GM13977 (cell line): ENCODE data around the gene MMAB.

Experiments
- DNase-seq: peaks from one replicate; pipeline ENCODE4 v3.0.0; 2012; ENCODE audit warnings: low spot score
- in situ Hi-C: fragments of 300-500 bp; cut with MboI; formaldehyde crosslinking; loops from one replicate; pipeline ENCODE4 v1.12.0; 2022; ENCODE audit warnings: low sequenced_read_pairs, low pct_unique_long_range_greater_than_20kb, mixed read lengths, inconsistent platforms; ENCODE audit not compliant: unreplicated experiment
- TF ChIP-seq, protein P1 (sequence below): IDR thresholded peaks from 2 replicates; pipeline ENCODE4 v1.5.1; 2012; ENCODE audit warnings: mild to moderate bottlenecking, control low read depth; ENCODE audit not compliant: insufficient read depth; ENCODE audit errors: extremely low read depth, missing control alignments

The MMAB gene

DNA sequence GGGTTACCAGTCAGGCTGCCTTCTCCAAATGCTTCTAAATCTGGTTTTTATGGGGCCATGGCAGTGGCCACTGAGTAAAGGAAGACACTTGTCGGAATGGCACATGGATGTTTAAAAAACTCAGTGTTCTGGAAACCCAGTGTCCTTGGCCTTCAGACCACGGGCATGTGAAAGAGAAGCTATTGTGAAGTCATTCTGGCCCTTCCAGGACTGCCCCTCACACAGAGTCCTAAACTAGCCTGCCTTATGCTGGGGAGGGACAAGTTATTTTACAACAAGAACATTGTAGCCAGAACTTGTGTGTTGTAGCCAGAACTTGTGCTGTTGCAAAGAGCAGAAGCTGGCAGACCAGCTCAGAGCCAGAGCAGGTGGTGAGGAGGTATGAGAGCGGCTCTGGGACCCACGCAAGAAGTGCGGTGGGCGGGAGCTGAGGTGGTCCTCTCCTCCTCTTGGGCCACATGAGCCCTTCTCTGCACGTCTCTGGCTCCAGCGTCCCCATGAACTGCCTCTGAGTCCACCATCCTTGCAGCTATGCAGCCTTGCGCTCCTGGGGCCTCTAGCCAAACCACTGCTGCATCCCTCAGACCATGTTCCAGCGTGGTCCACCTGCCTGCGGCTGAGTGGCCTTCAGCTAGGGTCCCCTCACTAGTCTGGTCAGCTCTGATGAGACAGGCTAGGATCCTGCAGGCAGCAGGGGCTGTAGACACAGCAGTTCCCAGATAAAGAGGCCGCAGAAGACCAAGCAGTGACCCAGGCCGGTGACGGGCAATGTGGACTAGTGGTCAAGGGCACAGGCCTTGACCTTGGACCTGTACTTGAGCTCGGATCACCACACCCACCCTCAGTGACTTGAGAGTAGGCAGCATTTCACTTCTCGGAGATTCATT is 32.5 kb downstream of the MMAB start:
- no peak for DNase-seq
- TF ChIP-seq, protein P1, sequence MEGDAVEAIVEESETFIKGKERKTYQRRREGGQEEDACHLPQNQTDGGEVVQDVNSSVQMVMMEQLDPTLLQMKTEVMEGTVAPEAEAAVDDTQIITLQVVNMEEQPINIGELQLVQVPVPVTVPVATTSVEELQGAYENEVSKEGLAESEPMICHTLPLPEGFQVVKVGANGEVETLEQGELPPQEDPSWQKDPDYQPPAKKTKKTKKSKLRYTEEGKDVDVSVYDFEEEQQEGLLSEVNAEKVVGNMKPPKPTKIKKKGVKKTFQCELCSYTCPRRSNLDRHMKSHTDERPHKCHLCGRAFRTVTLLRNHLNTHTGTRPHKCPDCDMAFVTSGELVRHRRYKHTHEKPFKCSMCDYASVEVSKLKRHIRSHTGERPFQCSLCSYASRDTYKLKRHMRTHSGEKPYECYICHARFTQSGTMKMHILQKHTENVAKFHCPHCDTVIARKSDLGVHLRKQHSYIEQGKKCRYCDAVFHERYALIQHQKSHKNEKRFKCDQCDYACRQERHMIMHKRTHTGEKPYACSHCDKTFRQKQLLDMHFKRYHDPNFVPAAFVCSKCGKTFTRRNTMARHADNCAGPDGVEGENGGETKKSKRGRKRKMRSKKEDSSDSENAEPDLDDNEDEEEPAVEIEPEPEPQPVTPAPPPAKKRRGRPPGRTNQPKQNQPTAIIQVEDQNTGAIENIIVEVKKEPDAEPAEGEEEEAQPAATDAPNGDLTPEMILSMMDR = no peak
- in situ Hi-C loops = no loop called here

DNA sequence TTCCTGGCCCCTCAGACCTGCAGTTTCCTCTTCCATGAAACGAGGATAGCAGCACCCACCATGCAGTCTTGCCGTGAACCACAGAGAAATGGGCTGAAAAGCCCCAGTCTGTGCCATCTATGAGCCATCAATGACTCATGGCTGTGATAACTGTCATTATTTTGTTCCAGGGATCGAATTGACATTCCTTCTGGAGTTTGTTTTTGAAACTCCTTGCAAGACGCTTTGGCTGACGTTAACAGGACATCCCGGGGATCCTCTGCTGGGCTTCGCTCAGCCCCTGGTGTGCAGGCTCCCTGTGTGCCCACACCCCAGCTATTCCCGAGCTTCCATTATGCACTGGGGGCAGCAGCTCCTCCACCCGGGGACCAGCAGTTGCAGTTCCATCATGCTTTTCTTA is 33.8 kb downstream of the MMAB start:
- no peak for DNase-seq
- TF ChIP-seq, protein P1 = no peak
- in situ Hi-C loops = no loop called here

DNA sequence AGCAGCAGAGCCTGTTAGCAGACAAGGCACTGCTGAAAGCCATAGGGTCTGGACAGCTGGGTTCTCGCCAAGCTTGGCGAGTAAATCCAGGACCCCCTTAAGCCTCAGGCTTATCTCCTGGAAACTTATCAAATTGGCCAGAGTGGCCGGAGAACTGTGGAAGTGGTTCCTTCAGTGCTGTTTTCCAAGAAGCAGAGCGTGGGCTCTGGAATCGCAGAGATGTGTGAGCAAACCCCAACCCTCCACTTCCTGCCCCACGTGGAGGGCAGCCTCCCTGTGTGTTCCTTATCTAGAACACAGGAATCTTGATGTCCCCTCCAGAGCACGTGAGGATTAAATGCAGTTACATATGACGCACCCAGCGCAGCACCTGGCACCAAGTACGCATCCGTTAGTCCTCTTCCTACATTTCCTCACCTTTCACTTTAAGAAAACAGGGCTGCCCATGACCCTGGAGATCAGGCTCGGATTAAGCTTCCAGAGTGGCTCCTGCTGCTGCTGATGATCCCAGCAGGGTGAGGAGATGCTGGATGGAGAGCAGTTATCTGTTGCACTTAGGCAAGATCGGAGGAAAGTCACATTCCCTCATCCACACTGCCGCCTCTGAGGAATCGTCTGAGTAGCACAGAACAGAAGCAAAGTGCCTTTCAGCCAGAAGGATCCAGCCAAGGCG is 35.0 kb downstream of the MMAB start:
- DNase-seq = no peak
- TF ChIP-seq, protein P1 = no peak
- in situ Hi-C loops = no loop called here

DNA sequence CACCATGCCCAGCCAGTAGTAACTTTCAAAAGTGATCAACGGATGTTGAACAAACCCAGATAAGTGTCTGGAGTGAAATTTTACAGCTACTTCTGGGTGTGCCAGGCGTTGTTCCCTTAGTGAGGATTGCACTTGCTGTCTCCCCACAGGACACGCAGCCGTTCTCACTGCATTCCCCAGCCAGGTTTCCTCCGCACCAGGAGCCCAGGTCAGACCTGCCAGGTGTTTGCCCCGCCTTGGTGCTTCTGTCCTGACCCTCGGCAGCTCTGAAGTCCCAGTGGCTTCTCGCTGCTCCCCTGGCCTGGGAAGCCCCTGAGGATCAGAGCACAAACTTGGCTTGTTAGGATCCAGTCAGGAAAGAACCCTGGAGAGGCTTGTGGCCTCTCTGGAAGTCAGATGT is 36.2 kb downstream of the MMAB start:
- DNase-seq = no peak
- TF ChIP-seq, protein P1 = no peak
- in situ Hi-C loops = no loop called here

DNA sequence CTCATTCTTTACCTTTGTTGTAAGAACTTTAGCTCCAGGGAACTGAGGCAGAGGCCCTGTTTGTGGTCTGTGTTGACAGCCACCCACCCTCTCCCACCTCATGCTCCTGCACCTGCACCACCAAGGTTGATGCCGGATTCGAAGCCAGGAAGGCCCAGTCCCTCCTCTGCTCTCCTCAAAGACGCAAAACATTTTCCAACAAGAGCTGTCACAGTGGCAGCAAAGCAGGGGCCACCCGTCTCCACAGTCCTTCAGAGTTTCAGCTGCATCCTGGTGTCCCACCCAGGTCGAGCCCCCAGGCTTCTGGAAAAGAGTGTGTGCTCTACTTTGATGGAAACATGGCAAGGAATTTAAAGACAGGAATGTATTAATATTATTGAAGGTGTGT is 37.4 kb downstream of the MMAB start:
- no peak for DNase-seq
- in situ Hi-C loops = no loop called here
- TF ChIP-seq, protein P1 = no peak

DNA sequence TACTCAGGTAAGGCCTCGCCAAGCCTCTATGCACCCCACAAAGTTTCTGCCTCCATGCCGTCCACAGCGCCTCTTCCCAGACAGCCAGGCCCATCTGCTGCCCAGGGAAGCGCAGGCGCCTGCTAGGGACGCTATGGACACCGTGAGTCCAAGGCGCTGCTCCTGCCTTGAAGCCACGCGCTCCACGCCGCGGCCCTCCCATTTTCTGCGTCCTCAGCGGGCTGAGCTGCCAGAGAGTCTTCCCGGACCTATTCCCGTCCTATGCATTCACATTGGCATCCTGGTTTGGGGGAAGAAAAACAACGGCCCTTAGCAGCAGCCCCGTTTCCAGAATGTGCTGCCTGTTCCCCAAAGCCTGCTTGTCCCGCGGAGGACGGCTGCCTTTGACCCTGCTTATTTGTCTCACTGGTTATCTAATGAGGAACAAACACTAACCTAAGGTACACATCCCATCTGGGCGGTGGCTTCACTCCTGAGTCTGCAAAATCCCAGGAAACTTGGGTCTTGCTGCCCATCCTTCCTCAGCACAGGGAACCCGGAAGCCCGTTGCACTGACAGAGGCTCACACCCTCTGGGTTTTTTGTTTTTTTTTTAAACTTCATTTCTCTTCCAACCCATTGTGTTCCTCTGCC is 38.0 kb downstream of the MMAB start:
- in situ Hi-C loops = no loop called here
- no peak for DNase-seq
- TF ChIP-seq, protein P1 = no peak
